Thyroid gland (tissue), 4 donors: Measurements from ENCODE around the gene PVR.

Experiments
- POLR2A ChIP-seq, 2 donors: fragments of 450-650 bp; IDR thresholded peaks; one replicate each; pipeline ENCODE4 v1.6.1; 2017; ENCODE audit warnings: antibody characterized with exemption in 2 of 2, mild to moderate bottlenecking in 2 of 2, moderate library complexity in 1 of 2
- TF ChIP-seq, protein P1 (sequence below), 6 experiments: fragments of 200-600 bp in 3 of 6; fragments of 450-650 bp in 3 of 6; sonication (generic) in 3 of 6; IDR thresholded peaks; one replicate each; pipeline ENCODE4 v1.5.1; 2016 to 2019; ENCODE audit warnings: antibody characterized with exemption in 6 of 6, mild to moderate bottlenecking in 2 of 6, inconsistent platforms in 1 of 6, moderate library complexity in 1 of 6

DNA sequence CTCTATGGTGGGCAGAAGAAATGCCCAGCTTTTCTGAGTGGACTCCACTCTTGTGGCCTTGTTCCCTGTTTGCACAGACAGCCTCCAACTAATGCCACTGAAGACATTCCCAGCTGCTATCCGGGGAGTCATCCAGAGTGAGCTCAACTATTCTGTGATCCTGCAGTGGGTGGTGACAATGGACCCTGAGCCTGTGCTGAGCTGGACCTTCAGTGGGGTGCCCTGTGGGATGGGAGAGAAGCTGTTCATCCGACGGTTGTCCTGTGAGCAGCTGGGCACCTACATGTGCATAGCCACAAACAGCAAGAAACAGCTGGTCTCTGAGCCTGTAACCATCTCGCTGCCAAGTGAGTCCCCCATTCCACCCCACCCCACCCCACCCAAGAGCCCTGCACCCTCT lies 20.1 kb upstream of the PVR start:
- TF ChIP-seq, protein P1, sequence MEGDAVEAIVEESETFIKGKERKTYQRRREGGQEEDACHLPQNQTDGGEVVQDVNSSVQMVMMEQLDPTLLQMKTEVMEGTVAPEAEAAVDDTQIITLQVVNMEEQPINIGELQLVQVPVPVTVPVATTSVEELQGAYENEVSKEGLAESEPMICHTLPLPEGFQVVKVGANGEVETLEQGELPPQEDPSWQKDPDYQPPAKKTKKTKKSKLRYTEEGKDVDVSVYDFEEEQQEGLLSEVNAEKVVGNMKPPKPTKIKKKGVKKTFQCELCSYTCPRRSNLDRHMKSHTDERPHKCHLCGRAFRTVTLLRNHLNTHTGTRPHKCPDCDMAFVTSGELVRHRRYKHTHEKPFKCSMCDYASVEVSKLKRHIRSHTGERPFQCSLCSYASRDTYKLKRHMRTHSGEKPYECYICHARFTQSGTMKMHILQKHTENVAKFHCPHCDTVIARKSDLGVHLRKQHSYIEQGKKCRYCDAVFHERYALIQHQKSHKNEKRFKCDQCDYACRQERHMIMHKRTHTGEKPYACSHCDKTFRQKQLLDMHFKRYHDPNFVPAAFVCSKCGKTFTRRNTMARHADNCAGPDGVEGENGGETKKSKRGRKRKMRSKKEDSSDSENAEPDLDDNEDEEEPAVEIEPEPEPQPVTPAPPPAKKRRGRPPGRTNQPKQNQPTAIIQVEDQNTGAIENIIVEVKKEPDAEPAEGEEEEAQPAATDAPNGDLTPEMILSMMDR (IDR thresholded peaks at IDR 0.05): no peak
- no peak for TF ChIP-seq POLR2A (IDR thresholded peaks at IDR 0.05)
